Parathyroid adenoma (tissue), 2 donors: Measurements from ENCODE around the gene PAK6.

ENCODE experiments used
- H2AFZ ChIP-seq: fragments of 300-600 bp; sonication (generic); one replicate; pipeline ENCODE4 v1.7.0; 2017; ENCODE audit warnings: antibody characterized with exemption, mild to moderate bottlenecking
- H3K27ac ChIP-seq: fragments of 300-600 bp; sonication (generic); one replicate; pipeline ENCODE4 v1.7.0; 2017
- H3K27me3 ChIP-seq: fragments of 300-600 bp; sonication (generic); one replicate; pipeline ENCODE4 v1.7.0; 2017; ENCODE audit warnings: low read length; ENCODE audit not compliant: control insufficient read depth, insufficient read depth
- H3K36me3 ChIP-seq: fragments of 300-600 bp; sonication (generic); one replicate; pipeline ENCODE4 v1.7.0; 2017; ENCODE audit warnings: low read length; ENCODE audit not compliant: control insufficient read depth, insufficient read depth
- H3K4me1 ChIP-seq: fragments of 300-600 bp; sonication (generic); one replicate; pipeline ENCODE4 v1.7.0; 2017; ENCODE audit warnings: control low read depth
- H3K4me2 ChIP-seq: fragments of 300-600 bp; sonication (generic); one replicate; pipeline ENCODE4 v1.7.0; 2017; ENCODE audit warnings: low read length
- H3K4me3 ChIP-seq: fragments of 300-600 bp; sonication (generic); one replicate; pipeline ENCODE4 v1.7.0; 2017; ENCODE audit warnings: low read depth, low read length
- H3K79me2 ChIP-seq: fragments of 300-600 bp; sonication (generic); one replicate; pipeline ENCODE4 v1.7.0; 2017; ENCODE audit warnings: control low read depth
- H3K9ac ChIP-seq: fragments of 300-600 bp; sonication (generic); one replicate; pipeline ENCODE4 v1.7.0; 2017; ENCODE audit warnings: mild to moderate bottlenecking
- H3K9me3 ChIP-seq: fragments of 300-600 bp; sonication (generic); one replicate; pipeline ENCODE4 v1.7.0; 2017; ENCODE audit warnings: low read length; ENCODE audit not compliant: control insufficient read depth
- TF ChIP-seq, protein P1 (sequence below): fragments of 300-600 bp; sonication (generic); IDR thresholded peaks from one replicate; pipeline ENCODE4 v1.7.0; 2017; ENCODE audit warnings: antibody characterized with exemption, mild to moderate bottlenecking
- donor health status: primary hyperparathyroidism.

The PAK6 gene

DNA sequence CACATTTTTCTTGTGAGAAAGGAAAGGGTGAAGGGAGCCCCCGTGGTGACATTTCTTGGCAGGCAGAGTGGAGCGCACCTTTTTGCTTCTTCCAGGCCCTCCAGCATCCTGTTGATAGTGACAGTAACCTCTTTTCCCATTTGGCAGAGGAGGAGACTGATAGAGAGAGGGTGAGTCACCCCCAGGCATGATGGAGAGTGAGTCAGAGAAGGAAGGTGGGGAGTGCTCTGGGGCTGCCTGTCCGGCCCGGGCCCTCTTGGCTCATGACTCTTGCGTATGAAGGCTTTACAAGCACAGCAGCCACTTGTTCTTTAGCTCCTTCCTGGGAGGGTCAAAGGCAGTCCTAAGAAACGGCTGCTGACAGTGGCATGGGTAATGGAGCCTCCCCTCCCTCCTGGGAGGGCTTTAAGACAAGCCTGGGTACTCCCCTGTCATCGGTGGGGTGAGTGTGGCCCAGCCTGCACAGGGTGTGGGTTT is 28.0 kb downstream of the PAK6 start:
- Histone ChIP-seq H3K27ac (no peak overlapping the region), H3K27me3 (no peaks in the 10 kb centered on the region), H3K4me2 (no peak overlapping the region), H3K4me3 (no peak overlapping the region), H3K9me3 (no peaks in the 10 kb centered on the region), H3K36me3 (no peaks in the 10 kb centered on the region), H2AFZ (no peak overlapping the region), H3K79me2 (no peaks in the 10 kb centered on the region), H3K4me1 (no peaks in the 10 kb centered on the region), H3K9ac (no peak overlapping the region)
- TF ChIP-seq, protein P1, sequence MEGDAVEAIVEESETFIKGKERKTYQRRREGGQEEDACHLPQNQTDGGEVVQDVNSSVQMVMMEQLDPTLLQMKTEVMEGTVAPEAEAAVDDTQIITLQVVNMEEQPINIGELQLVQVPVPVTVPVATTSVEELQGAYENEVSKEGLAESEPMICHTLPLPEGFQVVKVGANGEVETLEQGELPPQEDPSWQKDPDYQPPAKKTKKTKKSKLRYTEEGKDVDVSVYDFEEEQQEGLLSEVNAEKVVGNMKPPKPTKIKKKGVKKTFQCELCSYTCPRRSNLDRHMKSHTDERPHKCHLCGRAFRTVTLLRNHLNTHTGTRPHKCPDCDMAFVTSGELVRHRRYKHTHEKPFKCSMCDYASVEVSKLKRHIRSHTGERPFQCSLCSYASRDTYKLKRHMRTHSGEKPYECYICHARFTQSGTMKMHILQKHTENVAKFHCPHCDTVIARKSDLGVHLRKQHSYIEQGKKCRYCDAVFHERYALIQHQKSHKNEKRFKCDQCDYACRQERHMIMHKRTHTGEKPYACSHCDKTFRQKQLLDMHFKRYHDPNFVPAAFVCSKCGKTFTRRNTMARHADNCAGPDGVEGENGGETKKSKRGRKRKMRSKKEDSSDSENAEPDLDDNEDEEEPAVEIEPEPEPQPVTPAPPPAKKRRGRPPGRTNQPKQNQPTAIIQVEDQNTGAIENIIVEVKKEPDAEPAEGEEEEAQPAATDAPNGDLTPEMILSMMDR: no peak

DNA sequence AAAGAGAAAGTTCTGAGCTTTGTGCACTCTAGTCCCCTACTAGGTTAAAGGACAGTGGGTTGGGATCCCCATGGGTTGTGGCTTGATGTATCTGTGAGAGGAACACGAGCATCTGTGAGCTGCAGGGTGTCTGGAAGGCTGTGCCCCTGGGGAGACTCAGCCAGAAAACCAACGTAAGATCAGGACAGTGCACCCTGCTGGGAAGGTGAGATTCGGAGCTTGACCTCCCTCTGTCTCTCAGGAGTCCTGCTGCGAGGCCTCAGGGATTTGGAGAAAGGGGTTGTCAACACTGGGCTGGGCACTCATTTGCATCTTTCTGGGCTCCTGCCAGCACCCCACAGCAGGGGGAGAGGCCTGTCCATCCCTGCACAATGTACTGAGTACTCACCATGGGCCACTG is 28.8 kb downstream of the PAK6 start:
- TF ChIP-seq, protein P1: no peak
- Histone ChIP-seq H3K9ac (no peak overlapping the region), H3K4me3 (no peak overlapping the region), H3K27me3 (no peaks in the 10 kb centered on the region), H3K27ac (no peak overlapping the region), H2AFZ (no peak overlapping the region), H3K4me2 (no peak overlapping the region), H3K36me3 (no peaks in the 10 kb centered on the region), H3K9me3 (no peaks in the 10 kb centered on the region), H3K79me2 (no peaks in the 10 kb centered on the region), H3K4me1 (no peaks in the 10 kb centered on the region)

DNA sequence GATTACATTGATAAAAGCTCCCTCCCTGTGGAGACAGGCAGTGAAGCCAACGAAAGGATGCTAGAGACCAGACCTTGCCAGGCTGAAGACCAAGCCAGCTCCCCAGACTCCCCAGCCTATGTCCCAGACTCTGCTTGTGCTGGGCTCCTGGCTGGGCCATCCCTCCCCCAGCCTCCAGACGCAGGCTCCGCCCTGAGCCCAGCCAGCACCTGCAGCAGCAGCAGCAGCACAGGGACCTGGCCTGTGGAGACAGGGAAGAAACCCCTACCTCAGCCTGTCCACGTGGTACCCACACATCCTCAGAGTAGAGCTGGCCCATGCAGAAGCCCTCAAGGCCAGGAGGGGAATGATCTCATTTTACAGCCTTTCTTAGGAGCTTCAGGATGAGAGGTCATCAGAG is 30.7 kb downstream of the PAK6 start:
- no peak overlapping the region for H2AFZ ChIP-seq
- no peak overlapping the region for H3K9ac ChIP-seq

DNA sequence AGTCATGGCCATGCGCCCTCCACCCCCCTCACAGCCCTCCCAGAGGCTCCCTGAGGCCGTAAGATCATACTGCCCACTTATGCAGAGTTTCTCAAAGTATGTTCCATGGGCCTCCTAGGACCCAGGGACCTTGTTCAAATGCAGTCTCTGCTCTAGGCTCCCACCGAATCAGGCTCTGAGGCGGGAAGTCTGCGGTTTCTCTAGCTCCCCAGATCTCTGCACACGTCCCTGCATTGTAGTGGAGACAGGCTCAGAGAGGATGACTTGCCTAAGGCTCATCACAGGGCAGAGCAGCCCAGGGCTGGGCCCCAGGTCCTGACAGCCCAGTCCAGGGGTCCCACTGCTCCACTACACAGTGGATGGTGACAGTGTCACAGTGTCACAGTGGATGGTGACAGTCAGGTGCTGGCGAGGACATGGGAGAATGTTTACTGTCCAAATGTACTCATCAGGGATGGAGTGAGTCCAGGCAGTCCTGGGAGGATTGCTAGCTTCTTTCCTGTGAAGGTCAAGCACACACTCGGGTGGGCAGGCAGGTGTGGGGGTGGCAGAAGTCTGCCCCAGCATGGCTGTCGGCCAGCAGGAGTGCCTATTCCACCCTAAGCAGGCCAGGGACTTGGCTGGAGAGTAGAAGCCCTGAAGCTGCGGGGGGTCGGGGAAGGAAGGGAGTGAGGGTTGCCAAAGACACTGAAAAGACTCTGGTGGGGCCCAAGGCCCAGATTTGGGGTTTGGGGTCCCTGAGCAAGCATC is 31.6 kb downstream of the PAK6 start:
- no peaks in the 10 kb centered on the region for H3K79me2 ChIP-seq
- no peak overlapping the region for H3K4me3 ChIP-seq
- no peak overlapping the region for H3K9ac ChIP-seq
- TF ChIP-seq, protein P1: no peak
- H3K4me2 ChIP-seq: no peak overlapping the region
- no peak overlapping the region for H3K27ac ChIP-seq
- H3K27me3 ChIP-seq: no peaks in the 10 kb centered on the region
- H3K9me3 ChIP-seq: no peaks in the 10 kb centered on the region
- H3K36me3 ChIP-seq: no peaks in the 10 kb centered on the region
- H2AFZ ChIP-seq: no peak overlapping the region
- H3K4me1 ChIP-seq: no peaks in the 10 kb centered on the region

More for the DNA sequence above, 30.7 kb downstream of the PAK6 start:
- TF ChIP-seq, protein P1: no peak
- Histone ChIP-seq H3K36me3 (no peaks in the 10 kb centered on the region), H3K27me3 (no peaks in the 10 kb centered on the region), H3K4me1 (no peaks in the 10 kb centered on the region), H3K9me3 (no peaks in the 10 kb centered on the region), H3K4me3 (no peak overlapping the region), H3K27ac (no peak overlapping the region), H3K4me2 (no peak overlapping the region), H3K79me2 (no peaks in the 10 kb centered on the region)
